GM19238 (cell line): ENCODE data around the gene RRP15.

Experiments used
- DNase-seq: peaks from one replicate; pipeline ENCODE4 v3.0.0; 2011; ENCODE audit warnings: low spot score; ENCODE audit not compliant: insufficient read length

Gene RRP15

GRCh38 chr1:218339267-218339831 lies 54.3 kb downstream of the RRP15 start:
- no peak for DNase-seq

GRCh38 chr1:218341325-218341724 lies 56.2 kb downstream of the RRP15 start:
- DNase-seq = no peak

GRCh38 chr1:218342091-218342490 lies 57.0 kb downstream of the RRP15 start:
- no peak for DNase-seq

- DNase-seq = no peak
Measured at GRCh38 chr1:218344814-218345672, 60.0 kb downstream of the RRP15 start, which contains the start of gene TGFB2. Gene TGFB2, plus strand, starts transcription at chr1:218345336. Its CDS starts 1,366 bp downstream, at chr1:218346702.

GRCh38 chr1:218345673-218346390 lies 60.7 kb downstream of the RRP15 start:
- peak; percentile 25 for DNase-seq

GRCh38 chr1:218346391-218347204 lies 61.5 kb downstream of the RRP15 start:
- DNase-seq = no peak

GRCh38 chr1:218347336-218347722 lies 62.2 kb downstream of the RRP15 start:
- no peak for DNase-seq

- DNase-seq = no peak
Measured at GRCh38 chr1:218347723-218348627, 62.9 kb downstream of the RRP15 start.

GRCh38 chr1:218348628-218349071 lies 63.6 kb downstream of the RRP15 start:
- DNase-seq = no peak

GRCh38 chr1:218349348-218350034 lies 64.4 kb downstream of the RRP15 start:
- no peak for DNase-seq

- no peak for DNase-seq
Measured at GRCh38 chr1:218350035-218350525, 65.0 kb downstream of the RRP15 start.

- no peak for DNase-seq
Measured at GRCh38 chr1:218350801-218351266, 65.7 kb downstream of the RRP15 start.

- peak; percentile 19 for DNase-seq
Measured at GRCh38 chr1:218351391-218352074, 66.4 kb downstream of the RRP15 start.

GRCh38 chr1:218352075-218352438 lies 67.0 kb downstream of the RRP15 start:
- no peak for DNase-seq

GRCh38 chr1:218353656-218354055 lies 68.6 kb downstream of the RRP15 start:
- no peak for DNase-seq

- no peak for DNase-seq
Measured at GRCh38 chr1:218355278-218355677, 70.2 kb downstream of the RRP15 start.

GRCh38 chr1:218357211-218357892 lies 72.3 kb downstream of the RRP15 start:
- DNase-seq = no peak

- no peak for DNase-seq
Measured at GRCh38 chr1:218357893-218358232, 72.8 kb downstream of the RRP15 start.
